HG02973 (cell line): ENCODE results near the gene ITGAV.

Source experiments
- ATAC-seq: cut with Tn5 transposase; IDR thresholded peaks from one replicate; pipeline ENCODE4 v1.9.1; 2021; ENCODE audit warnings: moderate library complexity; ENCODE audit not compliant: unreplicated experiment

Gene ITGAV

DNA sequence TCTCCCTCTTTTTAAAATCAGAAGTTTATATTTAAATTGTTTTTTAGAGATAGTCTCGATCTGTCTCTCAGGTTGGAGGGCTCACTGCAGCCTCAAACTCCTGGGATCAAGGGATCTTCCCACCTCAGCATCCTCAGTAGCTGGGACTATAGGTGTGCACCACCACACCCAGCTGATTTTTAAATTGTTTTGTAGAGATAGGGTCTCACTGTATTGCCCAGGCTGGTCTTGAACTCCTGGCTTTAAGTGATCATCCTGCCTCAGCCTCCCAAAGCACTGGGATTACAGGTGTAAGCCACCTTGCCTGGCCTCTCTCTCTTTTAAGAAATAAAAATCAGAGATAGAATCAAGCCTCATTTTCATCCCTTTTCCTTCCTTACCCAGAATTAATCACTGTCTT, 126.1 kb downstream of the ITGAV start:
- ATAC-seq, result no peak

DNA sequence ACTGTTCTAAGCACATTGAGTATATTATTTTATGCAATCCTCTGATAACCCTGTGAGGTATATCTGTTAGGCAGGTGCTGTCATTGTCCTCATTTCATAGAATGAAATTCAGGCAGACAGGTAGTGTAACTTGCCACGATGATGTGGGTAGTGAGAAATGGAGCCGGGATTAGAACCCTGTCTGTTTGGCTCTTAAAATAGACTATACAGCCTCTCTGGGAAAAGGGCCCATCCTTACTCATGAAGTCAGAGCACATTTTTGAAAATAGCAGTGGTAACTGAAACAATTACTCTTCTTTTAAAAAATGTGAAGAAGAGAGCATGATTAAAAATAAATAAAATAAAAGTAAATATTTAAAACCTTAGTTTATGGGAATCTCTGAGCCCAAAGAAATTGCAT, 127.0 kb downstream of the ITGAV start:
- no peak for ATAC-seq

DNA sequence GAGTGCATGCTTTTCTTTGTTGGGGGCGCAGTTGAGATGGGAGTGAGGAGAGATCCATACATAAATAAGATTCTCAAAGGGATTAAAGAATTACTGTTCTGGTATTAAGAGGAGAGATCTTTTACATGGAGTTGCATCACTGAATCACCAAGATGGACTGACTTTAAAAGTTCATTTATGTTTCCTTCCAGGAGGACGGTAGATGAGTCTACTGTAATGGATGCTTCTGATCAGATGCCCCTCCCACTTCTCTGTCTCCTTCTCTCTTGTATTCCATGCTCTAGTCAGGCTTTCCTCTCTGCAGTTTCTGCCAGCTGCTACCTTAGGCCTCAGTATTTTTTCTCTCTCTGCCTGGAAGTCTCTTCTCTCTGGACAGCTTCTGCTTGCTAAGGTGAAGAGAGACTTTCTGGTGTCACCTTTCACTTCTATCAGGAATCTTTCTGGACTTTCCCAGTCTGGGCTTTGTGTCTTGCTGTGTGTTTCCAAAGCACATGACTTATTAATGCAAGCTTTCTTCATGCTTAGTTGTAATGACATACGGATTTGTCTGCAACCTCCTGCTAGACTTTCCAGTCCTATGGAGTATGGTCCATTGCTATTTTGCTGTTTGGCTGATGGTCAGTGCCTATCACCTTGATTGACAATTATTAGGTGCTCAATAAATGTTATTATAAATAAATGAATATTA, 127.6 kb downstream of the ITGAV start:
- ATAC-seq, result no peak

DNA sequence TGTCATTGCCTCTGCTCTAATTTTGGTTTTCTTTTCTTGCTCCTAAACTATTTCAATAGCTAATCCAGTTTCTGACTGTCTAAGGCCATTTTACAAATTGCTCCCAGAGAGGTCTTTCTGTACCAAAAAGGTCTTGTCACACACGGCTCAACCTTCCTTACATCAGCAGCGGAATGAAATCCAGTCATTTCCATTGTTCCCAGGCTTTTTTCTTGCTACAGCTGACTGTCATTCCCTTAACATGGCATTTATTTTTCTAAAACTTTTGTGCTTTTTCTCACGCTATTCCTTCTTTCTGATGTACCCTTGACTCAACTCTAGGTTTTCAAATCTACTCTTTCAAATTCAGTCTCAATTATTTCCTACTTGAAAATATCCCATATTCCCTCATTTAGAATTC, 128.3 kb downstream of the ITGAV start:
- ATAC-seq, result no peak

DNA sequence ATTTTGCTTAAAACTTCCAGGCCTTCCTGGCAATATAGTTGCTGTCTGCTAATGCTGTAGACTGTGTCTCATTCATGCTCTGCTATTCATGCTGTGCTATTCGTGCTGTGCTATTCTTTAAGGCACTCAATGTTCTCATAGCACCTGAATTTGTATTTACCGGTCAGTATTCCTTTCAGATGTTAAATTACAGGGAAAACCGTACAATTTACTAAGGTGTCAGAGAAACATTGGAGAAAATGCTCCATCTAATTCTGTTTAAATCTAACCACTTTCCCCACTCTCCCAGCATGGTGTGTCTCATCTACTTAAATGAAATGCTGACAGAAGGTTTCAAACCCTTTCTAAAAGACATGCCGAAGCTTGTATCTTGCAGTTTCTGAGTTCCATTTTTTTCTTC, 129.0 kb downstream of the ITGAV start:
- ATAC-seq, result no peak

DNA sequence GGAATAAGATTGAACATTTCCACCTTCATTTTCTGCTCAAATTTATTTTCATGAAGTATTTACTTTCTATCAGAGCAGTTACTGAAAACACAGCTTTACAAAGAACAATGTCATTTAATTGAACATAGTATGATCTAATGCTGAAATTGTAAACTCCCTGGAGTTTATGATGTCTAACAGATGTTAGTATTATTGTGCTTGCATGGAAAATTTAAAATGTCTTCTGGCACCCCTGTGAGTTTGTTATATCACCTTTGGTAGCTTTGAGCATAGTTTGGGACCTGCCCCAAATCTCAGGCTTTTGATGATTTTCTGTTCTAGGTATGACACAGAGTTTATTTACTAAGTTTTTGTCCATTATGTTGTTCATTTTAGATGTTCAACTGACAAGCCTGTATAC, 132.1 kb downstream of the ITGAV start:
- ATAC-seq, result no peak

DNA sequence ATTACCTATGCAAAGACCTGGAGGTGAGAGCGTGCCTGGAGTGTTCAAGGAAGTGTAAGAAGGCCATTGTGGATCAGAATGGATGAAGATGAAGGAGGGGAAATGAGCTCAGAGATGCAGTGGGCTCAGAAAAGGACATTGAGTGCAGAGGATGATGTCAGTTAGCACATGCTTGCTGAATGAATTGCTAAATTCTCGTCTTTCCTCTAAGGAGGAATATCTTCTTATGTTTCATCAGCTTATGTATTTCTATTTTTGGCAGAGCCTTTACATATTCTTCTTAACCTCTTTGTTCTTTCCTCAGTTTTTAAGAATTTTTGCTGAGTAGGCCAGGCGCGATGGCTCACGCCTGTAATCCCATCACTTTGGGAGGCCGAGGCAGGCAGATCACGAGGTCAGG, 134.9 kb downstream of the ITGAV start:
- no peak for ATAC-seq

DNA sequence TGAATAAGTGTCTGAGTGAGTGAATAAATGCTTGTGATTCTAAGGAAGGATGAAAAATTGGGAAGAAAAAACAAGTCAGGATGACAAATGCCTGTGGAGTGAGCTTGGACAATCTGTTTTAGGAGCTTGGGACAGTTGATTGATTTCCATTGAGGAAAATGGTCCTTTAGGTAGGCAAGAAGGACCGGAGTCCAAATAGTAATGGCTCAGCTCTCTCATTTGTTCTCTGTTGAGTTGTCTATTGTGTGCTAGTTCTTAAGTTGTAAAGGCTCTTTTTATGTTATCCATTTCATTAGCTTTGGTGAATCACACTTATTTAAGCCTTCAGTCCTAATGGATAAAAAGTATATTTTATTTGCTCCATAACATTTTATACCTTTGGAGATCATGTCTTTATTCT, 135.9 kb downstream of the ITGAV start:
- no peak for ATAC-seq

DNA sequence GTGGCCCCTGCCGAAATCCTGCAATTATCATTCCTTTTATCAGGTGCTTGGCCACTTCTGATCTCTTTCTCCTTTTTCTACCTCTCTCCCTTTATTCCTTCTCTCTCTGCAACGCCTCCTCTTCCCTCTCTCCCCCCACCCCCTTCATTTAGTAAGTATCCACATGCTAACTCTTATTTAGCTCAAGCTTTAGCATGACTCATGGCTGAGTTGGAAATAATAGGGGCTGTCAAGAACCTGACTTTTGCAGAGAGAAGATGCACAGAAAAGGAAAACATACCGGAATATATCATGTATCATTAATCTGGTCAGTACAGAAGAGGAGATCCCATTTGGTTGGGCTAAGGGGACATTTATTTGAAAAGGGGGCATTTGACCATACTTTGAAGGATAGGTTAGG, 137.1 kb downstream of the ITGAV start:
- ATAC-seq, result no peak

DNA sequence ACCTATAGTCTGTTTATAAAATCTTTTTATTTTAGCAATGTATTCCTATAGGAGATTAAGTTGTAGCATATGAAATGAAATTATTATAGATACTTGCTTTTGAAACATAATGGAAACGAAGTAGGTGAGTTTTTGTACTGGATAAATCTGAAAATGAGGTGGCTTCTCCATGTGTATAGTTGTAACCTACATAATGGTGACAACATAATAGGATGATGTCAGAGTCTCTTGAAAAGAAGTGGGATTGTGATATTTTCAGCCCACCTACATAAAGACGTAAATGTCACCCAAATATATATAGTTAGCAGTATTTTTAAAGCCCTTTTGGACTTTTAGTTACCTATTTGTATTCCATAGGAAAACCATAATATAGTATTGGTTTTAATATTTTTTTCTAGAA, 138.8 kb downstream of the ITGAV start:
- ATAC-seq, result no peak
